Measurements from ENCODE around the gene HCK.

DNA sequence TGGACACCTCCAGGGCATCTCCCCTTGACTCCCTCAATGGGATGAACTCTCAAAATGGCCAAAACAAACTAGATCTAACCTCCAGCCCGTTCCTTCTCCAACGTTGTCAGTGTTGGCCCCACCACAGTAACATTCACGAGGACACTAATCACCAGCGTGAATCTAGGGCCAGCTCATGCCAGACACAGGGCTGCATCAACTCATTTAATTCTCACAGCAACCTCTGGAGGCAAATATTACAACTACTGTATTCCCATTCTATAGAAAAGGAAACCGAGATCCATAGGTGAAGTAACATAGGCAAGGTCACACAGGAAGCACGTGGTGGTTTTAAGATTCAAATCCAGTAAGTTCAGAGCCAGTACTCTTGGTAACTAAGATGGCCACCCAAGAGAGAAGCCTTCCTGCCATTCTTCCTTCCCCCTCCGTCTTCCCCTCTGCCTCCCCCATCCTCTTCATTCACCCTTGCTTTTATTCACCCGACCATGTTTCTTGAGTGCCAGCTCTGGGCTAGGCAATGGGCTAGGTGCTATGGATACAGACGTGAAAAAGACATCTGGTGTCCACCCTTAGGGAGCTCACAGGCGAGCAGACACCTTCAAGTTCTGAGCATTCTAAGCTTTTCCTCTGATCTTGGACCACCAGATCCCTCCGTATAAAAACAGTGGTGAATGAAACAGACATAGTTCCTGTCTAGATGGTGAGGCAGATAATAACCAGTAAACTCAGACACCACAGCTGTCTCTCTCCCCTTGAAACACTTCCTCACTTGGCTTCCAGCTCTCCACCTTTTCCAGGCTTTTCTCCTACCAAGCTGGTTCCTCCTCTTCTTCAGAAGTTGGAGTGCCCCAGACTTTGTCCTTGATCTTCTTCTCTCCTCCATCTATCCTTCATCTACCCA is 32.2 kb upstream of the HCK start:
- TF ChIP-seq, protein P1, sequence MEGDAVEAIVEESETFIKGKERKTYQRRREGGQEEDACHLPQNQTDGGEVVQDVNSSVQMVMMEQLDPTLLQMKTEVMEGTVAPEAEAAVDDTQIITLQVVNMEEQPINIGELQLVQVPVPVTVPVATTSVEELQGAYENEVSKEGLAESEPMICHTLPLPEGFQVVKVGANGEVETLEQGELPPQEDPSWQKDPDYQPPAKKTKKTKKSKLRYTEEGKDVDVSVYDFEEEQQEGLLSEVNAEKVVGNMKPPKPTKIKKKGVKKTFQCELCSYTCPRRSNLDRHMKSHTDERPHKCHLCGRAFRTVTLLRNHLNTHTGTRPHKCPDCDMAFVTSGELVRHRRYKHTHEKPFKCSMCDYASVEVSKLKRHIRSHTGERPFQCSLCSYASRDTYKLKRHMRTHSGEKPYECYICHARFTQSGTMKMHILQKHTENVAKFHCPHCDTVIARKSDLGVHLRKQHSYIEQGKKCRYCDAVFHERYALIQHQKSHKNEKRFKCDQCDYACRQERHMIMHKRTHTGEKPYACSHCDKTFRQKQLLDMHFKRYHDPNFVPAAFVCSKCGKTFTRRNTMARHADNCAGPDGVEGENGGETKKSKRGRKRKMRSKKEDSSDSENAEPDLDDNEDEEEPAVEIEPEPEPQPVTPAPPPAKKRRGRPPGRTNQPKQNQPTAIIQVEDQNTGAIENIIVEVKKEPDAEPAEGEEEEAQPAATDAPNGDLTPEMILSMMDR (conservative IDR thresholded peaks at IDR 0.05): no peak
- no peak for TF ChIP-seq EZH2 (IDR thresholded peaks at IDR 0.05; ENCODE audit: low read depth)
